ENCODE results near the gene EVI5L.

- TF ChIP-seq MYC (IDR thresholded peaks at IDR 0.05; ENCODE audit: low read depth, low read length) (no peak), CTCF (IDR thresholded peaks at IDR 0.05; ENCODE audit: low read depth, low read length) (no peak), POLR2A (IDR thresholded peaks at IDR 0.05; ENCODE audit: extremely low read depth, insufficient read length) (no peak), MAX (IDR thresholded peaks at IDR 0.05; ENCODE audit: low read depth, low read length) (no peak)
These were observed 80.5 kb downstream of the EVI5L start for GRCh38 chr19:7910321-7911161.
